Brain pericyte (primary cell): ENCODE measurements around the gene HRH1.
"Not testable (repeated sequence)": the region's sequence is repeated elsewhere in the genome, so short reads cannot be mapped to it uniquely, and the experiment has no call there.

Source experiments
- DNase-seq: peaks from one replicate; pipeline ENCODE4 v3.0.0-alpha.2; 2012; ENCODE audit warnings: low read depth, low spot score

HRH1 gene

GRCh38 chr3:11170052-11170770 lies 15.9 kb downstream of the HRH1 start:
- DNase-seq, result no peak

GRCh38 chr3:11172096-11172690 lies 17.9 kb downstream of the HRH1 start:
- DNase-seq, result no peak

- no peak for DNase-seq
Measured at GRCh38 chr3:11173828-11174465, 19.7 kb downstream of the HRH1 start.

GRCh38 chr3:11178421-11178820 lies 24.1 kb downstream of the HRH1 start:
- no peak for DNase-seq

GRCh38 chr3:11184328-11184969 lies 30.2 kb downstream of the HRH1 start:
- not testable (repeated sequence) for DNase-seq

GRCh38 chr3:11185144-11185543 lies 30.9 kb downstream of the HRH1 start:
- DNase-seq, result no peak

GRCh38 chr3:11185564-11186317 lies 31.4 kb downstream of the HRH1 start:
- DNase-seq, result no peak

GRCh38 chr3:11186318-11186692 lies 32.0 kb downstream of the HRH1 start:
- no peak for DNase-seq

- no peak for DNase-seq
Measured at GRCh38 chr3:11186771-11187191, 32.5 kb downstream of the HRH1 start.

GRCh38 chr3:11187681-11188080 lies 33.4 kb downstream of the HRH1 start:
- DNase-seq, result no peak

GRCh38 chr3:11188231-11188630 lies 33.9 kb downstream of the HRH1 start:
- no peak for DNase-seq

GRCh38 chr3:11195201-11195600 lies 40.9 kb downstream of the HRH1 start:
- DNase-seq, result no peak

- DNase-seq, result no peak
Measured at GRCh38 chr3:11195721-11196332, 41.5 kb downstream of the HRH1 start.

- DNase-seq, result no peak
Measured at GRCh38 chr3:11197484-11197883, 43.2 kb downstream of the HRH1 start.

GRCh38 chr3:11198070-11198469 lies 43.8 kb downstream of the HRH1 start:
- no peak for DNase-seq

GRCh38 chr3:11198495-11198894 lies 44.2 kb downstream of the HRH1 start:
- no peak for DNase-seq

- DNase-seq, result no peak
Measured at GRCh38 chr3:11199902-11200845, 45.9 kb downstream of the HRH1 start.

- no peak for DNase-seq
Measured at GRCh38 chr3:11201251-11202019, 47.1 kb downstream of the HRH1 start.

GRCh38 chr3:11203961-11204360 lies 49.7 kb downstream of the HRH1 start:
- no peak for DNase-seq
